Measurements from ENCODE around the gene MRPS6.
A peak's percentile ranks its signal among the peaks of the same experiment; 100 is the strongest.

Gene MRPS6

GRCh38 chr21:34083357-34083756 lies 10.0 kb downstream of the MRPS6 start:
- Histone ChIP-seq H3K27me3 (ENCODE audit: insufficient read depth, low read length) (no peaks in the 10 kb centered on the region), H3K4me3 (ENCODE audit: low read length) (no peak overlapping the region), H3K9ac (ENCODE audit: low read depth, low read length) (no peak overlapping the region), H3K4me1 (ENCODE audit: insufficient read depth, low read length) (peaks cover 57% of the 10 kb centered on the region), H3K27ac (ENCODE audit: low read depth, low read length) (no peak overlapping the region), H3K9me3 (ENCODE audit: insufficient read depth, low read depth, low read length) (no peaks in the 10 kb centered on the region), H3K36me3 (ENCODE audit: insufficient read depth, low read length) (peaks cover 42% of the 10 kb centered on the region)
- WGBS: 88% methylated on average over 3 of the region's 3 CpGs

GRCh38 chr21:34085129-34085528 lies 11.8 kb downstream of the MRPS6 start:
- WGBS: 47% methylated on average over 2 of the region's 2 CpGs
- Histone ChIP-seq H3K9me3 (ENCODE audit: insufficient read depth, low read depth, low read length) (no peaks in the 10 kb centered on the region), H3K27me3 (ENCODE audit: insufficient read depth, low read length) (no peaks in the 10 kb centered on the region), H3K9ac (ENCODE audit: low read depth, low read length) (no peak overlapping the region), H3K27ac (ENCODE audit: low read depth, low read length) (0 out of 2 replicates have a peak overlapping the region, but pooled peaks have one; percentile 5), H3K4me1 (ENCODE audit: insufficient read depth, low read length) (peaks cover 57% of the 10 kb centered on the region), H3K4me3 (ENCODE audit: low read length) (no peak overlapping the region), H3K36me3 (ENCODE audit: insufficient read depth, low read length) (peaks cover 31% of the 10 kb centered on the region)

- no peaks in the 10 kb centered on the region for H3K27me3 ChIP-seq (ENCODE audit: insufficient read depth, low read length)
- no peak overlapping the region for H3K27ac ChIP-seq (ENCODE audit: low read depth, low read length)
- WGBS: 94% methylated on average over 5 of the region's 5 CpGs
- peaks cover 15% of the 10 kb centered on the region; the same call in 1 of the 2 replicates for H3K36me3 ChIP-seq (ENCODE audit: insufficient read depth, low read length)
- H3K9me3 ChIP-seq (ENCODE audit: insufficient read depth, low read depth, low read length): no peaks in the 10 kb centered on the region
- H3K9ac ChIP-seq (ENCODE audit: low read depth, low read length): no peak overlapping the region
- peaks cover 59% of the 10 kb centered on the region for H3K4me1 ChIP-seq (ENCODE audit: insufficient read depth, low read length)
- H3K4me3 ChIP-seq (ENCODE audit: low read length): no peak overlapping the region
Measured at GRCh38 chr21:34086887-34087306, 13.5 kb downstream of the MRPS6 start.

GRCh38 chr21:34088752-34089151 lies 15.4 kb downstream of the MRPS6 start:
- 96% methylated on average over 3 of the region's 3 CpGs for WGBS
- peaks cover 50% of the 10 kb centered on the region for H3K4me1 ChIP-seq (ENCODE audit: insufficient read depth, low read length)
- no peak overlapping the region for H3K27ac ChIP-seq (ENCODE audit: low read depth, low read length)
- no peak overlapping the region for H3K9ac ChIP-seq (ENCODE audit: low read depth, low read length)
- no peak overlapping the region for H3K4me3 ChIP-seq (ENCODE audit: low read length)
- H3K9me3 ChIP-seq (ENCODE audit: insufficient read depth, low read depth, low read length): no peaks in the 10 kb centered on the region
- H3K27me3 ChIP-seq (ENCODE audit: insufficient read depth, low read length): no peaks in the 10 kb centered on the region
- peaks cover 7% of the 10 kb centered on the region; the same call in 1 of the 2 replicates for H3K36me3 ChIP-seq (ENCODE audit: insufficient read depth, low read length)

GRCh38 chr21:34091032-34091431 lies 17.7 kb downstream of the MRPS6 start:
- Histone ChIP-seq H3K27ac (ENCODE audit: low read depth, low read length) (no peak overlapping the region), H3K4me3 (ENCODE audit: low read length) (no peak overlapping the region), H3K36me3 (ENCODE audit: insufficient read depth, low read length) (peaks cover 25% of the 10 kb centered on the region), H3K4me1 (ENCODE audit: insufficient read depth, low read length) (peaks cover 30% of the 10 kb centered on the region), H3K27me3 (ENCODE audit: insufficient read depth, low read length) (no peaks in the 10 kb centered on the region), H3K9ac (ENCODE audit: low read depth, low read length) (no peak overlapping the region), H3K9me3 (ENCODE audit: insufficient read depth, low read depth, low read length) (no peaks in the 10 kb centered on the region)
- 73% methylated on average over 4 of the region's 4 CpGs for WGBS

DNA sequence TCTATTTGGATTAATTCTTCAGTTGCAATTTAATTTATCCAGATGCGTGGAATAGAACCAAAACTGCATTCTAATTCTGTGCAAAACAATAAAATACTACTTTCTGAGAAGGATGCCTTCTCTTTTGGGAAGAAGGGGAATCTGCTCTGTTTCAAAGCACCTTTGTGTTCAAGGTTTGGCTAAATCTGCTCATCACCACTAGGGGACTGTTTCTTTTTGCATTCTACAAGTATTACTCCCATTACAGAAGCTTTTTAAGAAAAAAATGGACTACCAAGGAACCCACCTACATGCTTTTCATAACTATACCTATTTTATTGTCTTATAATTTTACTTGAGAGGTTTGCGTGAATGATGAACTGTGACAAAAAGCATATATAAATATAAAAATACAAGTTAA lies 18.2 kb downstream of the MRPS6 start:
- Histone ChIP-seq H3K9ac (ENCODE audit: low read depth, low read length) (no peak overlapping the region), H3K4me1 (ENCODE audit: insufficient read depth, low read length) (peaks cover 24% of the 10 kb centered on the region), H3K27ac (ENCODE audit: low read depth, low read length) (no peak overlapping the region), H3K4me3 (ENCODE audit: low read length) (no peak overlapping the region), H3K27me3 (ENCODE audit: insufficient read depth, low read length) (no peaks in the 10 kb centered on the region), H3K9me3 (ENCODE audit: insufficient read depth, low read depth, low read length) (no peaks in the 10 kb centered on the region), H3K36me3 (ENCODE audit: insufficient read depth, low read length) (peaks cover 31% of the 10 kb centered on the region)
- WGBS: 100% methylated on average over 1 of the region's 2 CpGs

GRCh38 chr21:34092262-34092921 lies 19.0 kb downstream of the MRPS6 start:
- Histone ChIP-seq H3K27me3 (ENCODE audit: insufficient read depth, low read length) (no peaks in the 10 kb centered on the region), H3K4me3 (ENCODE audit: low read length) (no peak overlapping the region), H3K4me1 (ENCODE audit: insufficient read depth, low read length) (peaks cover 18% of the 10 kb centered on the region), H3K9me3 (ENCODE audit: insufficient read depth, low read depth, low read length) (no peaks in the 10 kb centered on the region), H3K36me3 (ENCODE audit: insufficient read depth, low read length) (peaks cover 39% of the 10 kb centered on the region), H3K9ac (ENCODE audit: low read depth, low read length) (no peak overlapping the region), H3K27ac (ENCODE audit: low read depth, low read length) (no peak overlapping the region)
- 73% methylated on average over 6 of the region's 6 CpGs for WGBS

DNA sequence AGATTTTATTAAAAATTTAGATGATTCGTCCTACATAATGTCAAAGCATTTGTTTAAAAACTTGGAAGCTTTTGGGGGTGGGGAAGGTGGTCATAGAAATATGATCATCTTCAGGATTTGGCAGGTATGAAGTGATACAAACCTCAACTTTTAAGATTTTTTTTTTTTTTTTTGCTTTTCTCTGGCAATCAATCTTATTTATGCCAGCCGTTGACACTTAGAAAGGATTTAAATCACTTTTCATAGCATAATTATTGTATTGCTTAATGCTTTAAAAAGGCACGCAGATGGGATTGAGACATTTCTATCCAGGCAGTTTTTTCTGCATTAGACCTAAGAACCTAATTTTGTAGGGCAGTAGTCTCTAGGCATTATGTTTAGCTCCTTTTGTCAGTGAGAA lies 19.7 kb downstream of the MRPS6 start:
- H3K9me3 ChIP-seq (ENCODE audit: insufficient read depth, low read depth, low read length): no peaks in the 10 kb centered on the region
- peaks cover 42% of the 10 kb centered on the region for H3K36me3 ChIP-seq (ENCODE audit: insufficient read depth, low read length)
- no peak overlapping the region for H3K27ac ChIP-seq (ENCODE audit: low read depth, low read length)
- no peaks in the 10 kb centered on the region for H3K27me3 ChIP-seq (ENCODE audit: insufficient read depth, low read length)
- peaks cover 15% of the 10 kb centered on the region for H3K4me1 ChIP-seq (ENCODE audit: insufficient read depth, low read length)
- no peak overlapping the region for H3K9ac ChIP-seq (ENCODE audit: low read depth, low read length)
- 83% methylated on average over 3 of the region's 3 CpGs for WGBS
- no peak overlapping the region for H3K4me3 ChIP-seq (ENCODE audit: low read length)

GRCh38 chr21:34094949-34095348 lies 21.6 kb downstream of the MRPS6 start:
- H3K36me3 ChIP-seq (ENCODE audit: insufficient read depth, low read length): peaks cover 42% of the 10 kb centered on the region
- 97% methylated on average over 7 of the region's 7 CpGs for WGBS
- H3K4me1 ChIP-seq (ENCODE audit: insufficient read depth, low read length): peaks cover 31% of the 10 kb centered on the region
- H3K9me3 ChIP-seq (ENCODE audit: insufficient read depth, low read depth, low read length): no peaks in the 10 kb centered on the region
- no peak overlapping the region for H3K9ac ChIP-seq (ENCODE audit: low read depth, low read length)
- H3K27me3 ChIP-seq (ENCODE audit: insufficient read depth, low read length): no peaks in the 10 kb centered on the region
- H3K4me3 ChIP-seq (ENCODE audit: low read length): no peak overlapping the region
- no peak overlapping the region for H3K27ac ChIP-seq (ENCODE audit: low read depth, low read length)

GRCh38 chr21:34097442-34097841 lies 24.1 kb downstream of the MRPS6 start:
- no peaks in the 10 kb centered on the region for H3K27me3 ChIP-seq (ENCODE audit: insufficient read depth, low read length)
- peaks cover 40% of the 10 kb centered on the region for H3K4me1 ChIP-seq (ENCODE audit: insufficient read depth, low read length)
- H3K9me3 ChIP-seq (ENCODE audit: insufficient read depth, low read depth, low read length): no peaks in the 10 kb centered on the region
- peaks cover 40% of the 10 kb centered on the region for H3K36me3 ChIP-seq (ENCODE audit: insufficient read depth, low read length)
- H3K9ac ChIP-seq (ENCODE audit: low read depth, low read length): no peak overlapping the region
- 90% methylated on average over 2 of the region's 2 CpGs for WGBS
- H3K27ac ChIP-seq (ENCODE audit: low read depth, low read length): no peak overlapping the region
- no peak overlapping the region for H3K4me3 ChIP-seq (ENCODE audit: low read length)

GRCh38 chr21:34100337-34100736 lies 27.0 kb downstream of the MRPS6 start:
- H3K27ac ChIP-seq (ENCODE audit: low read depth, low read length): no peak overlapping the region; the same call in 1 of the 2 replicates
- peaks cover 38% of the 10 kb centered on the region for H3K36me3 ChIP-seq (ENCODE audit: insufficient read depth, low read length)
- H3K4me3 ChIP-seq (ENCODE audit: low read length): no peak overlapping the region
- H3K27me3 ChIP-seq (ENCODE audit: insufficient read depth, low read length): no peaks in the 10 kb centered on the region
- peaks cover 37% of the 10 kb centered on the region for H3K4me1 ChIP-seq (ENCODE audit: insufficient read depth, low read length)
- no peak overlapping the region for H3K9ac ChIP-seq (ENCODE audit: low read depth, low read length)
- WGBS: 65% methylated on average over 1 of the region's 2 CpGs
- H3K9me3 ChIP-seq (ENCODE audit: insufficient read depth, low read depth, low read length): no peaks in the 10 kb centered on the region

GRCh38 chr21:34100790-34101189 lies 27.4 kb downstream of the MRPS6 start:
- H3K4me1 ChIP-seq (ENCODE audit: insufficient read depth, low read length): peaks cover 37% of the 10 kb centered on the region
- peaks cover 34% of the 10 kb centered on the region for H3K36me3 ChIP-seq (ENCODE audit: insufficient read depth, low read length)
- WGBS: 79% methylated on average over 3 of the region's 4 CpGs

More at GRCh38 chr21:34100790-34101189, 27.4 kb downstream of the MRPS6 start:
- no peak overlapping the region; the same call in 1 of the 2 replicates for H3K27ac ChIP-seq (ENCODE audit: low read depth, low read length)
- H3K9me3 ChIP-seq (ENCODE audit: insufficient read depth, low read depth, low read length): no peaks in the 10 kb centered on the region
- H3K9ac ChIP-seq (ENCODE audit: low read depth, low read length): no peak overlapping the region
- no peak overlapping the region for H3K4me3 ChIP-seq (ENCODE audit: low read length)
- H3K27me3 ChIP-seq (ENCODE audit: insufficient read depth, low read length): no peaks in the 10 kb centered on the region
